ENCODE data around the gene TBL3. TPM values are rescaled to one million over a fixed set of nuclear protein-coding genes. Genes with fewer than 3 reads are reported as not detected.
"Not testable (repeated sequence)": the region's sequence is repeated elsewhere in the genome, so short reads cannot be mapped to it uniquely, and the experiment has no call there.

Gene TBL3
- total and polyA plus RNA-seq, 9 donors: 23.9 to 32.9 (median 30.5) TPM

GRCh38 chr16:1932050-1933028, 39.5 kb upstream of the TBL3 start:
- no peaks in the 10 kb centered on the region for H3K9me3 ChIP-seq (replicated peaks; ENCODE audit: control insufficient read depth, low read depth, low read length)
- WGBS (ENCODE audit: insufficient coverage): 67% methylated on average over 17 of the region's 19 CpGs
- peaks cover 7% of the 10 kb centered on the region for H3K36me3 ChIP-seq (ENCODE audit: control insufficient read depth, insufficient read depth, low read length)
- H3K27ac ChIP-seq (ENCODE audit: low read length): no peak overlapping the region
- H3K27me3 ChIP-seq (ENCODE audit: control insufficient read depth, insufficient read depth, low read length): peaks cover 9% of the 10 kb centered on the region
- no peak overlapping the region for H3K4me3 ChIP-seq (ENCODE audit: low read length)
- DNase-seq: no peak
- peaks cover 13% of the 10 kb centered on the region for H3K4me1 ChIP-seq (ENCODE audit: control insufficient read depth, insufficient read depth, low read length)

GRCh38 chr16:1933097-1933661, 38.7 kb upstream of the TBL3 start:
- Histone ChIP-seq H3K27me3 (ENCODE audit: control insufficient read depth, insufficient read depth, low read length) (peaks cover 9% of the 10 kb centered on the region), H3K36me3 (ENCODE audit: control insufficient read depth, insufficient read depth, low read length) (peaks cover 14% of the 10 kb centered on the region), H3K4me1 (ENCODE audit: control insufficient read depth, insufficient read depth, low read length) (peaks cover 13% of the 10 kb centered on the region), H3K27ac (ENCODE audit: low read length) (no peak overlapping the region), H3K4me3 (ENCODE audit: low read length) (no peak overlapping the region), H3K9me3 (replicated peaks; ENCODE audit: control insufficient read depth, low read depth, low read length) (no peaks in the 10 kb centered on the region)
- WGBS (ENCODE audit: insufficient coverage): 57% methylated on average over 22 of the region's 23 CpGs
- DNase-seq: no peak

- H3K4me3 ChIP-seq (ENCODE audit: low read length): no peak overlapping the region
- H3K27me3 ChIP-seq (ENCODE audit: control insufficient read depth, insufficient read depth, low read length): peaks cover 5% of the 10 kb centered on the region
- no peak overlapping the region for H3K27ac ChIP-seq (ENCODE audit: low read length)
- WGBS (ENCODE audit: insufficient coverage): 94% methylated on average over 5 of the region's 11 CpGs
- H3K36me3 ChIP-seq (ENCODE audit: control insufficient read depth, insufficient read depth, low read length): peaks cover 37% of the 10 kb centered on the region
- no peaks in the 10 kb centered on the region for H3K9me3 ChIP-seq (replicated peaks; ENCODE audit: control insufficient read depth, low read depth, low read length)
- no peak for DNase-seq
- H3K4me1 ChIP-seq (ENCODE audit: control insufficient read depth, insufficient read depth, low read length): peaks cover 21% of the 10 kb centered on the region
These were observed 34.8 kb upstream of the TBL3 start for GRCh38 chr16:1936945-1937479.

GRCh38 chr16:1938316-1938715, 33.5 kb upstream of the TBL3 start:
- Histone ChIP-seq H3K27me3 (ENCODE audit: control insufficient read depth, insufficient read depth, low read length) (peaks cover 3% of the 10 kb centered on the region), H3K36me3 (ENCODE audit: control insufficient read depth, insufficient read depth, low read length) (peaks cover 37% of the 10 kb centered on the region), H3K4me3 (ENCODE audit: low read length) (no peak overlapping the region), H3K27ac (ENCODE audit: low read length) (no peak overlapping the region), H3K4me1 (ENCODE audit: control insufficient read depth, insufficient read depth, low read length) (peaks cover 28% of the 10 kb centered on the region), H3K9me3 (replicated peaks; ENCODE audit: control insufficient read depth, low read depth, low read length) (no peaks in the 10 kb centered on the region)
- WGBS (ENCODE audit: insufficient coverage): 91% methylated on average over 9 of the region's 10 CpGs
- no peak for DNase-seq

- no peak for DNase-seq
- Histone ChIP-seq H3K36me3 (ENCODE audit: control insufficient read depth, insufficient read depth, low read length) (peaks cover 37% of the 10 kb centered on the region), H3K4me3 (ENCODE audit: low read length) (no peak overlapping the region), H3K27ac (ENCODE audit: low read length) (no peak overlapping the region), H3K27me3 (ENCODE audit: control insufficient read depth, insufficient read depth, low read length) (no peaks in the 10 kb centered on the region), H3K9me3 (replicated peaks; ENCODE audit: control insufficient read depth, low read depth, low read length) (no peaks in the 10 kb centered on the region), H3K4me1 (ENCODE audit: control insufficient read depth, insufficient read depth, low read length) (peaks cover 30% of the 10 kb centered on the region)
- 93% methylated on average over 17 of the region's 17 CpGs for WGBS (ENCODE audit: insufficient coverage)
These were observed 32.9 kb upstream of the TBL3 start for GRCh38 chr16:1938910-1939309.

GRCh38 chr16:1939833-1940232, 32.0 kb upstream of the TBL3 start:
- H3K27me3 ChIP-seq (ENCODE audit: control insufficient read depth, insufficient read depth, low read length); H3K27ac ChIP-seq (ENCODE audit: low read length); DNase-seq; H3K9me3 ChIP-seq (replicated peaks; ENCODE audit: control insufficient read depth, low read depth, low read length); H3K4me3 ChIP-seq (ENCODE audit: low read length): not testable (repeated sequence)
- H3K36me3 ChIP-seq (ENCODE audit: control insufficient read depth, insufficient read depth, low read length): peaks cover 37% of the 10 kb centered on the region
- peaks cover 30% of the 10 kb centered on the region for H3K4me1 ChIP-seq (ENCODE audit: control insufficient read depth, insufficient read depth, low read length)
- WGBS (ENCODE audit: insufficient coverage): 91% methylated on average over 5 of the region's 8 CpGs

- 89% methylated on average over 22 of the region's 23 CpGs for WGBS (ENCODE audit: insufficient coverage)
- Histone ChIP-seq H3K36me3 (ENCODE audit: control insufficient read depth, insufficient read depth, low read length) (peaks cover 37% of the 10 kb centered on the region), H3K27me3 (ENCODE audit: control insufficient read depth, insufficient read depth, low read length) (no peaks in the 10 kb centered on the region), H3K4me3 (ENCODE audit: low read length) (no peak overlapping the region), H3K9me3 (replicated peaks; ENCODE audit: control insufficient read depth, low read depth, low read length) (no peaks in the 10 kb centered on the region), H3K27ac (ENCODE audit: low read length) (peak overlapping the region; percentile 42), H3K4me1 (ENCODE audit: control insufficient read depth, insufficient read depth, low read length) (peaks cover 28% of the 10 kb centered on the region)
- no peak for DNase-seq
These were observed 31.3 kb upstream of the TBL3 start for GRCh38 chr16:1940273-1941161.

- no peak for DNase-seq
- Histone ChIP-seq H3K36me3 (ENCODE audit: control insufficient read depth, insufficient read depth, low read length) (peaks cover 37% of the 10 kb centered on the region), H3K9me3 (replicated peaks; ENCODE audit: control insufficient read depth, low read depth, low read length) (no peaks in the 10 kb centered on the region), H3K27me3 (ENCODE audit: control insufficient read depth, insufficient read depth, low read length) (no peaks in the 10 kb centered on the region), H3K27ac (ENCODE audit: low read length) (peak overlapping the region; percentile 78), H3K4me3 (ENCODE audit: low read length) (peak overlapping the region; percentile 93), H3K4me1 (ENCODE audit: control insufficient read depth, insufficient read depth, low read length) (peaks cover 27% of the 10 kb centered on the region)
- WGBS (ENCODE audit: insufficient coverage): 79% methylated on average over 27 of the region's 30 CpGs
These were observed 30.4 kb upstream of the TBL3 start for GRCh38 chr16:1941162-1942046.

Measured in muscle of leg (tissue), 11 donors.